GM23338 (cell line): ENCODE measurements around the gene SLC28A1. TPM values are rescaled to one million over a fixed set of nuclear protein-coding genes. Genes with fewer than 3 reads are reported as not detected.

ENCODE experiments used
- EZH2phosphoT487 ChIP-seq: fragments of 200-600 bp; sonication (generic); IDR thresholded peaks from one replicate; pipeline ENCODE4 v1.8.1; 2018; ENCODE audit warnings: antibody characterized with exemption; ENCODE audit not compliant: unreplicated experiment
- POLR2AphosphoS5 ChIP-seq: IDR thresholded peaks from 2 replicates; pipeline ENCODE4 v1.6.1; 2016; ENCODE audit warnings: antibody characterized with exemption, low read depth
- REST ChIP-seq: IDR thresholded peaks from one replicate; pipeline ENCODE4 v1.6.1; 2018; ENCODE audit warnings: antibody characterized with exemption; ENCODE audit not compliant: unreplicated experiment
- ZNF331 ChIP-seq: fragments of 250-450 bp; sonication (Bioruptor Pico); IDR thresholded peaks from 2 replicates; pipeline ENCODE4 v1.5.0; 2020; ENCODE audit warnings: low read depth, mild to moderate bottlenecking, moderate library complexity
- ZNF462 ChIP-seq: fragments of 250-450 bp; sonication (Bioruptor Pico); IDR thresholded peaks from 2 replicates; pipeline ENCODE4 v1.5.0; 2020; ENCODE audit warnings: mild to moderate bottlenecking, moderate library complexity
- polyA plus RNA-seq: library from polyadenylated mRNA; unstranded; fragments of >200 nt; fragmentation: Nextera tagmentation; extraction: Ambion mirVana; gene quantifications from 2 replicates; pipeline ENCODE4 v1.2.1, GENCODE V29; 2016
- total RNA-seq: library from RNA; depleted of rRNA; stranded (reverse); fragments of >200 nt; shearing (Covaris generic); gene quantifications from 2 replicates; pipeline ENCODE4 v1.2.3, GENCODE V29; 2014

Gene SLC28A1
- total and polyA plus RNA-seq, 2 experiments from 2014 or later: not detected

- TF ChIP-seq ZNF462 (CRISPR knock-in tag) (no peak), EZH2phosphoT487 (no peak), REST (no peak), ZNF331 (no peak), POLR2AphosphoS5 (no peak)
These were observed 5.2 kb upstream of the SLC28A1 start (continued) for GRCh38 chr15:84879088-84879780.
